Kidney (tissue), 14 donors: ENCODE results near the gene SAG. TPM values are rescaled to one million over a fixed set of nuclear protein-coding genes. Genes with fewer than 3 reads are reported as not detected.
A peak's percentile ranks its signal among the peaks of the same experiment; 100 is the strongest.

Source experiments
- DNase-seq, 5 donors: peaks; one replicate each; pipeline ENCODE4 v3.0.0-alpha.2; 2013 to 2020
- FAIRE-seq: peaks from 2 replicates; lab custom pipeline; 2012; peaks lifted over from hg19 to GRCh38; lab: Jason Lieb, UNC
- H3K27ac ChIP-seq, 2 donors: one replicate each; pipeline ENCODE4 v1.7.0; 2013; ENCODE audit warnings: low read depth in 2 of 2, low read length in 2 of 2, inconsistent platforms in 1 of 2
- H3K27me3 ChIP-seq: one replicate; pipeline ENCODE4 v1.7.1; 2013; ENCODE audit warnings: low read length, inconsistent platforms; ENCODE audit not compliant: control insufficient read depth, insufficient read depth
- H3K36me3 ChIP-seq, 3 donors: one replicate each; pipeline versions ENCODE4 v1.7.0 to v1.7.1; 2013; ENCODE audit warnings: low read length in 3 of 3, control low read depth in 1 of 3, inconsistent platforms in 1 of 3; ENCODE audit not compliant: insufficient read depth in 3 of 3, control insufficient read depth in 2 of 3
- H3K4me1 ChIP-seq, 3 donors: one replicate each; pipeline versions ENCODE4 v1.7.0 to v1.7.1; 2013; ENCODE audit warnings: low read length in 3 of 3, inconsistent platforms in 1 of 3, low read depth in 1 of 3; ENCODE audit not compliant: control insufficient read depth in 2 of 3, insufficient read depth in 2 of 3
- H3K4me3 ChIP-seq, 3 donors: one replicate each; pipeline versions ENCODE4 v1.7.0 to v1.8.1; 2013; ENCODE audit warnings: low read length in 3 of 3, control low read depth in 1 of 3, inconsistent platforms in 1 of 3
- H3K9ac ChIP-seq, 3 donors: one replicate each; pipeline versions ENCODE4 v1.7.0 to v1.7.1; 2013; ENCODE audit warnings: low read length in 3 of 3, control low read depth in 1 of 3, inconsistent platforms in 1 of 3
- H3K9me3 ChIP-seq, 3 donors: one replicate each; pipeline versions ENCODE4 v1.7.0 to v1.7.1; 2013; ENCODE audit warnings: low read length in 3 of 3, control low read depth in 1 of 3, inconsistent platforms in 1 of 3; ENCODE audit not compliant: control insufficient read depth in 2 of 3, insufficient read depth in 1 of 3
- CTCF ChIP-seq: IDR thresholded peaks from 3 replicates; pipeline ENCODE4 v1.5.1; 2012; ENCODE audit warnings: mild to moderate bottlenecking, moderate library complexity, borderline replicate concordance; ENCODE audit not compliant: insufficient read depth; ENCODE audit errors: extremely low read depth
- intact Hi-C: fragments of 100-400 bp; cut with DNase I; formaldehyde crosslinking; loops from one replicate; pipeline ENCODE4 v1.11.1; 2022
- polyA plus RNA-seq: library from polyadenylated mRNA; stranded (reverse); fragments of 350-450 nt; fragmentation: Illumina TruSeq; extraction: RNeasy Lipid Tissue Mini Kit (QIAGEN cat#74804); gene quantifications from one replicate; pipeline ENCODE4 v1.2.3, GENCODE V29; 2014; ENCODE audit warnings: low read depth, low replicate concordance; ENCODE audit not compliant: insufficient read depth
- total RNA-seq: library from RNA; stranded (reverse); fragmentation: NEBNext Ultra II Directional; extraction: Animal tissue kit (Norgen Biotek cat#: 25700); gene quantifications from one replicate; pipeline ENCODE4 v1.2.1, GENCODE V29; 2021
- donor health status: control.
- donor health status: control.
- donor health status: control.
- donor health status: control.
- donor health status: control.
- donor health status: DM: yes; HTN: yes; CAD: no.
- donor health status: Normal renal cell carcinoma (clear cell type).

SAG gene
- total and polyA plus RNA-seq, 2 donors from 2014 or later = not detected

- Histone ChIP-seq H3K4me1 (no peaks in the 10 kb centered on the region), H3K27me3 (no peaks in the 10 kb centered on the region), H3K36me3 (no peaks in the 10 kb centered on the region), H3K4me3 (no peak overlapping the region), H3K9me3 (no peaks in the 10 kb centered on the region), H3K27ac (no peak overlapping the region), H3K9ac (no peak overlapping the region)
- no peak for TF ChIP-seq CTCF
- FAIRE-seq (no peak), DNase-seq (no peak)
- intact Hi-C loops = no loop called here
Observed at GRCh38 chr2:233328922-233329321, 21.3 kb downstream of the SAG start.

DNA sequence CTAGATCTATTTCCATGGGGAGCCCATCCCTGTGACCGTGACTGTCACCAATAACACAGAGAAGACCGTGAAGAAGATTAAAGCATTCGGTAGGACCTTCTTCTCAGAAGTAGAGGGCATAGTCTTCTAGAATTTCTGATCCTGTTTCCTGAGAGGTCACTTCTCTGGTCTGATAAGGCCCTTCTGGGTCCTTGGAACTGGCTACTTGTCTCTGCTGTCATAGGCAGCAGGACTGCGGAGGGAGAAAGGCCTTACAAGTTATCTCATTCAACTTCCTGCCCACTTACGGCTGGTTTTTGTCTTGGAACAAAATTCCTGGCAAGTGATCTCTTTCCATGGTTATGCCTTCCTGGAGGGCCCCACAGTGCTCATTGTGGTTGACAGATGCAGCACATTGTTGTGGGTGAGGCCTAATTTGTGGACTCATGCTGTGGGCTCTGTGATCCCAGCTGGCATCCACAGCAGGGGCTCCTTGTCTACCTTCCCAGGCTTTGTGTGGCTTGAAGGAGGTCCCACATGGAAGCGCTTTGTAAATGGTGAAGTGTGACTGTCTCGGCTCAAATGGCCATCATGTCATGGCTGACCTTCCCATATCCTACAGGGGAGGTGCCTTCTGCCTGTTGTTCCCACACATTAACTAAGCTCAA lies 22.0 kb downstream of the SAG start:
- no peaks in the 10 kb centered on the region for H3K27me3 ChIP-seq
- FAIRE-seq (no peak), DNase-seq (no peak)
- intact Hi-C loops = no loop called here
- H3K4me3 ChIP-seq = no peak overlapping the region
- no peak overlapping the region for H3K27ac ChIP-seq
- H3K4me1 ChIP-seq = no peaks in the 10 kb centered on the region
- no peaks in the 10 kb centered on the region for H3K36me3 ChIP-seq
- H3K9me3 ChIP-seq = no peaks in the 10 kb centered on the region
- no peak overlapping the region for H3K9ac ChIP-seq
- no peak for TF ChIP-seq CTCF

DNA sequence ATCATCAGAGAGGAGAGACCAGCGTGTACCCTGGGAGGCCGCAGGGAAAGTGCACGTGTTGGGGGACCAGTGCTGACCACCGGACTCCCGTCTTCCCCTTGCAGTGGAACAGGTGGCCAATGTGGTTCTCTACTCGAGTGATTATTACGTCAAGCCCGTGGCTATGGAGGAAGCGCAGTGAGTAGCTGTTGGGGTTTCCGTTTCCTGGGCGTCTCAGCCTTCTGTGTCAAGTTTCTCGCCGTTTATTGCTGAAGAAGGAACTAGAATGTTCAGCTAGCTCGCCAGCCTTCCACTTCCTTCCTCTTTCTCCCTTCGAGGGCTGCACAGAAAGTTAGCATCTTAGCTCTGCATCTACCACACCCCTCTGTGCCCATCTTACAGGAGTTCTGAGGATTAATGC lies 23.9 kb downstream of the SAG start:
- no peaks in the 10 kb centered on the region for H3K36me3 ChIP-seq
- no peak for FAIRE-seq
- DNase-seq = peak in 3 of 5 donors; percentile 13 to 82 (median 42)
- no peaks in the 10 kb centered on the region for H3K9me3 ChIP-seq
- H3K9ac ChIP-seq = no peak overlapping the region
- TF ChIP-seq CTCF = no peak
- no peaks in the 10 kb centered on the region for H3K4me1 ChIP-seq
- intact Hi-C loops = no loop called here
- H3K27ac ChIP-seq = no peak overlapping the region
- no peak overlapping the region for H3K4me3 ChIP-seq
- H3K27me3 ChIP-seq = no peaks in the 10 kb centered on the region

DNA sequence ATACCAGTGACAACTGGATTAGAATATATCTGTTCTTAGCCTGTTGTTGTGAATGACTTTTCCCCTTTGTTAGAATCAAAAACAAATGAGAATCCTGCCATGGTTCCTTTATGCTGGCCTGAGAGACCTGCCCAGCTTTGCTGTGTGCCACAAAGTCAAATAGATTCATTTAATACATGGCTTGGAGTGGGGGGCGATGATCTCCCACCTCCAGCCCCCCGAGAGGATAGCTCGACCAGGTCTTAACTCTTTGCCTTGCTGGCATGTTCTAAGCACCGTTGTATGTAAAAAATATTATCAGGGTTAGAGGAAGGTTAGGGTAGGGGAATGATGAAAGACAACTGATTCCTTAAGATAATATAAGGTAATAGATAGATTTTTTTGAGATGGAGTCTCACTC lies 24.5 kb downstream of the SAG start:
- FAIRE-seq (no peak), DNase-seq (no peak)
- no peaks in the 10 kb centered on the region for H3K36me3 ChIP-seq
- intact Hi-C loops = no loop called here
- no peak overlapping the region for H3K9ac ChIP-seq
- no peaks in the 10 kb centered on the region for H3K4me1 ChIP-seq
- no peak for TF ChIP-seq CTCF
- H3K27me3 ChIP-seq = no peaks in the 10 kb centered on the region
- peak overlapping the region in 1 of 2 donors; percentile 51 for H3K27ac ChIP-seq
- H3K9me3 ChIP-seq = no peaks in the 10 kb centered on the region
- no peak overlapping the region for H3K4me3 ChIP-seq
